ENCODE data around the gene TLR8. TPM values are rescaled to one million over a fixed set of nuclear protein-coding genes. Genes with fewer than 3 reads are reported as not detected.

Gene TLR8
- total RNA-seq = not detected

DNA sequence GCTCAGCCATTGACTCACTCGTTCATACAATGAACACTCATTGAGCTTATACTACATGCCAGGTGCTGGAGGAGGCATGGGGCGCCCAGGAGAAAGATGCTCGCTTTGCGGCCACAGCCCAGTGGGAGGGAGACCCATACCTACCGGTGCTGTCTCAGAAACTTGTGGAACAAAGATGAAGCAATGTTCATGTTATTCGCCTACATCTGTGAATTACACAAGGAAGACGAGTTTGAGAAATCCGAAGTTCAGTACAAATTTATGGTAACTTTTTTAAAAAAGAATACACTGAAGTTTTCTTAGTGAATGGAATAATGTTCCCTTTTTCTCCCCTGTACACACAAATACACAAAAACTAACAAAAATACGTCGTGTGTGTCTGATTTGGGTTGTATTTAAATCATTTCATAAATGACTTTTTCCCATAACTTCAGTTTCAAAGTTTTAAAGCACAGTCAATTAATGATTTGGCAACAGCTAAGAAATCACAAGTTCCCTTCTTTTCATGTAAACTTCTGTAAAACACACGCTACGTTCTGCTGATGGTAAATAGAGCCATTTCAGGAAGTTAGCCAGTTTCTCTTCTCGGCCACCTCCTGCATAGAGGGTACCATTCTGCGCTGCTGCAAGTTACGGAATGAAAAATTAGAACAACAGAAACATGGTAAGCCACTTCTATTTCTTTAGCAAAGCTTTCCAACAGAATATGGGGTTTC lies at the start of gene TLR8:
Gene TLR8 (plus strand): TSS at position 575 of the 716 bp plus-strand sequence. CDS start 87 bp downstream, at position 662.
- H3K27me3 Mint-ChIP-seq = no peaks in the 10 kb centered on the region
- intact Hi-C loops (cut with micrococcal nuclease) = no loop called here
- no peaks in the 10 kb centered on the region for H3K36me3 Mint-ChIP-seq
- DNase-seq = no peak
- CTCF ChIA-PET = no interaction called here
- peaks cover 8% of the 10 kb centered on the region for H3K4me1 Mint-ChIP-seq (ENCODE audit: low read depth)
- no peak within 1 kb of the TSS for H3K4me3 Mint-ChIP-seq
- no peaks in the 10 kb centered on the region for H3K9me3 Mint-ChIP-seq
- H3K27ac Mint-ChIP-seq = no peak within 1 kb of the TSS
- POLR2A ChIA-PET = no interaction called here

DNA sequence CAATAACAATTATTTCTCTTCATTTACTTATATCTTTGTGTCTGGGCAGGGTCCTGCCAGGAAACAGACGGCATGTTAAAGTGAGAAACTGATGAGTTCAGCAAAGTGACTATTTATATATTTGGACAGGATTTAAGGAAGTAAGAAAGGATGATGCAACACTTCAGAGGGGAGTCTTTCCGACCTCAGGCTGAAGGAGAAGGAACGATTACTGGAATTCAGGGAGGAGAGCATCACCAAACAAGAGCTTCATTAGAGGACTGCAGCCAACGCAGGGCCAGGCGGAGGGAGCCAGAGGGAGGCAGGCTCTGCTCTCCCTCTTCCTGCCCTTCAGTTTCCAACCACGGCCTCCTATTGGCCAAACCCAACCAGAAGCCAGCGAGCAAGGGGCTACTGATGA lies 41.1 kb upstream of the TLR8 start:
- CTCF ChIA-PET = no interaction called here
- Mint-ChIP-seq H3K27ac (no peak overlapping the region), H3K9me3 (no peaks in the 10 kb centered on the region), H3K27me3 (peaks cover 2% of the 10 kb centered on the region), H3K4me1 (ENCODE audit: low read depth) (peaks cover 3% of the 10 kb centered on the region), H3K36me3 (no peaks in the 10 kb centered on the region), H3K4me3 (no peak overlapping the region)
- intact Hi-C loops (cut with micrococcal nuclease) = no loop called here
- DNase-seq = no peak
- POLR2A ChIA-PET = no interaction called here

DNA sequence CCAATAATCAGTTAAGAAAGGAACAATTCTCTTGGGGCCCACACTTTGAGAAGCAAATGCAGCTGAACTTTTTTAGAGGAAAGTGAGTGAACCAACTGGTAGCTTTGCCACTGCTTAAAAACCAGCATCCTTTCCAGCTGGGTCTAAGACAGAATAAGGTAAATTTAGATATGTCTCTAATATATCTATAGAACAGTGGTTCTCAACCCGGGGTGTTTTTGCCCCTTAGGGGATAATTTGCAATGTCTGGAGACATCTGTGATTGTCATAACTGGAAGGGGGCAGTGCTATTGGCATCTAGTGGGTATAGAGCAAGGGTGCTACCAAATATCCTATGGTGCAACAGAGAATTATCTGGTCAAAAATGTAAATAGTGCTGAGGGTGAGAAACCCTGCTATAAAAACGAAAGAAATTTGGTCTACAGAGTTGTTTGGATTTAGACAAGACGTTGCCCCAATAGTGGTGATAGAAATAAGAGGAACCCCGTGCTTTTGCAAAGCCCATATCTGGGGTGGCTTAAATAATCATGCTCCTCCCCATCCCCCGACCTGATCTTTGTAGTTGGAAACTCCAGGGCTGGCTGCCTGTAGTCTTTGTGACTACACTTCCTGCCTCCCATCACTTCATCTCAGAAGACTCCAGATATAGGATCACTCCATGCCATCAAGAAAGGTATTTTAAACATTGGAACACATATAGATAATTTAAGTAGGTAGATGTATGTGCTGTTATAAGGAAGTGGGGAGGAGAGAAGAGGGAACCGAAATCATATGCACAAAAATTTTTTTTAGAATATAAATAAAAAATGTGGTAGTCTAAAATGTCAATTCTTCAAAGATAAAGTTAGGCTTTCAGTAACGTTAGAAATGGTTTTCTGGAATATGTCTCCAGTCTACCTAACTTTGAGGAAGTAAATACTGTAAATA lies 39.7 kb upstream of the TLR8 start, which contains the start of gene TLR7:
Gene TLR7 (plus strand): TSS at position 622 of the 927 bp plus-strand sequence. CDS start 507 bp downstream, outside the sequence.
- H3K4me1 Mint-ChIP-seq (ENCODE audit: low read depth) = peaks cover 3% of the 10 kb centered on the region
- intact Hi-C loops (cut with micrococcal nuclease) = no loop called here

DNA sequence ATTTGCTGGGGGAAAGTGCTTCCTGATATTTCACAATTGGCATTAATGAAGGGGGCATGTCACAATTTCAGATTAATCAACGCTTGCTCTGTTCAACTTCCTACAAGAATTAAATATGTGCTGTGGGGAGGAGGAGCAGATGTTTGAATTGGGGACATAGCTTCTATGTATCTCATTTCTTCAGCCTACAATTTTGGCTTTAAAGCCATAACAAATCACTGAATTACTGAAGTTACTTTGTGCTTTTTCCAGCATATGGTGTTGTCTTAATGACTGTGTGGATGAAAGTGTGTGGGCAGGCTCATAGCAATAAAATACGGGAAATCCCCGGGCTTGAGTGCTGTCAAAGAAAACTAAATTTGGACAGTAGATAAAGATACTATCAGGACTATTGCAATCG lies 38.7 kb upstream of the TLR8 start:
- H3K27ac Mint-ChIP-seq = no peak overlapping the region
- POLR2A ChIA-PET = no interaction called here
- DNase-seq = no peak
- H3K4me3 Mint-ChIP-seq = no peak overlapping the region
- peaks cover 2% of the 10 kb centered on the region for H3K27me3 Mint-ChIP-seq
- intact Hi-C loops (cut with micrococcal nuclease) = no loop called here
- CTCF ChIA-PET = no interaction called here
- H3K36me3 Mint-ChIP-seq = no peaks in the 10 kb centered on the region
- H3K9me3 Mint-ChIP-seq = no peaks in the 10 kb centered on the region
- H3K4me1 Mint-ChIP-seq (ENCODE audit: low read depth) = peaks cover 3% of the 10 kb centered on the region

More for the DNA sequence above, 39.7 kb upstream of the TLR8 start, which contains the start of gene TLR7:
- Mint-ChIP-seq H3K9me3 (no peaks in the 10 kb centered on the region), H3K27me3 (peaks cover 2% of the 10 kb centered on the region), H3K36me3 (no peaks in the 10 kb centered on the region), H3K4me3 (no peak within 1 kb of the TSS), H3K27ac (no peak within 1 kb of the TSS)
- POLR2A ChIA-PET = no interaction called here
- DNase-seq = no peak
- CTCF ChIA-PET = no interaction called here

DNA sequence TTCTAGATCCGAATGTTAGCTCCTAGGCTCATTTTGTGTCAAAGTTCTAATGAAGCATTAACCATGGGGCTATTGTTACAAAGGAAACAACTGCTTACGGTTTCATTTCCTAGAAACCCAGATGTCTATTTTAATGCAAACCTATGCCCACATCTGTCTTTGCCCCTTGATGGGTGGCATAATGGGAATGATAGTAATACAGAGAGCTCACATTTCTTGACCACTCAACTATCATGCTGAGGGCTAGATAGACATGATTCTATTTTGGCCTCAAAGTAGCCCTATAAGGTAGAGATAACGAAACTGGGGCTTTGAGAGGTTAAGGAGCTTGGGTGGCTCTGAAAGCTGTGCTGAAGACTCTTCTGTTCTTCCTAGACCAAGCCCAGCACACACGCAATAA lies 37.7 kb upstream of the TLR8 start:
- no peak overlapping the region for H3K27ac Mint-ChIP-seq
- no peaks in the 10 kb centered on the region for H3K27me3 Mint-ChIP-seq
- no peaks in the 10 kb centered on the region for H3K9me3 Mint-ChIP-seq
- ChIA-PET CTCF (no interaction called here), POLR2A (no interaction called here)
- H3K4me1 Mint-ChIP-seq (ENCODE audit: low read depth) = peaks cover 3% of the 10 kb centered on the region
- no peak overlapping the region for H3K4me3 Mint-ChIP-seq
- no peaks in the 10 kb centered on the region for H3K36me3 Mint-ChIP-seq
- DNase-seq = no peak
- intact Hi-C loops (cut with micrococcal nuclease) = no loop called here

DNA sequence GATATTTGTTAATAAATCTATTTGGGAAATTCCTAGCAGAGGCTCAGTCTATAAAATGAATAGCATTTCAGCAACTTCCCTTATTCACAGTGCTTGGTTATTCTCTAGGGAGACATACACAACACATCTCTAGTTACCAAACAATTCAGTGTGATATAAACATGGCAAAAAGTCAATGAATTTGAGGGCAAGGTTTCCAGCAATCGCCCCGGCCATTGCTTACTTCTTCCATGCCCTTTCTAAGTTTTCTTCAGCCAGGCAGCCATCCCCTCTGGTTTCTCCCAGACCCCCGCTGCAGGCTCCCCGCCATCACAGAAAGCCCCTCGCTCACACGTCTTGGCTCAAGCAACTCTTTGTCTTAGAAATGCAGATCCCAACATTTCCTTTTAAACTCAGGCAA lies 35.2 kb upstream of the TLR8 start:
- CTCF ChIA-PET = no interaction called here
- intact Hi-C loops (cut with micrococcal nuclease) = no loop called here

DNA sequence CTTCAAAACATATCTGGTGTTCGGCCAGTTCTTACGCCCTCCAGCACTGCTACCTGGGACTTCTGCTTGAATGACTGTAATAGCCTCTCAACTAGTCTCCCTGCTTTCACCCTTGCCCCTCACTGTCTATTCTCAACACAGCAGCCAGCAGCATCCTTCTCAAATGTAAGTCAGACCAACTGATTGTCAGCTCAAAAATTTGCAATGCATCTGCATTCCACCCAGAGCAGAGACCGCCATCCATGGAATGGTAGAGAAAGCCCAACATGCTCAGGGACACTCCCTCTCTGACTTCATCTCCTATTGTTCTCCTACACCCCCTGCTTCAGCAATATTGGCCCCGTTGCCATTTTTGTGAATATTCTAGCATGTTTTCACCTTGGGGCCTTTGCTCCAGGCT lies 33.7 kb upstream of the TLR8 start:
- no peaks in the 10 kb centered on the region for H3K27me3 Mint-ChIP-seq
- no peaks in the 10 kb centered on the region for H3K36me3 Mint-ChIP-seq
- CTCF ChIA-PET = no interaction called here
- no peak for DNase-seq
- intact Hi-C loops (cut with micrococcal nuclease) = no loop called here
- no peak overlapping the region for H3K4me3 Mint-ChIP-seq
- POLR2A ChIA-PET = no interaction called here
- no peak overlapping the region for H3K27ac Mint-ChIP-seq
- H3K9me3 Mint-ChIP-seq = no peaks in the 10 kb centered on the region
- peaks cover 3% of the 10 kb centered on the region for H3K4me1 Mint-ChIP-seq (ENCODE audit: low read depth)

More for the DNA sequence above, 35.2 kb upstream of the TLR8 start:
- DNase-seq = no peak
- H3K36me3 Mint-ChIP-seq = no peaks in the 10 kb centered on the region
- H3K27me3 Mint-ChIP-seq = no peaks in the 10 kb centered on the region
- H3K9me3 Mint-ChIP-seq = no peaks in the 10 kb centered on the region
- H3K4me1 Mint-ChIP-seq (ENCODE audit: low read depth) = peaks cover 3% of the 10 kb centered on the region
- POLR2A ChIA-PET = no interaction called here
- H3K4me3 Mint-ChIP-seq = no peak overlapping the region
- H3K27ac Mint-ChIP-seq = no peak overlapping the region

DNA sequence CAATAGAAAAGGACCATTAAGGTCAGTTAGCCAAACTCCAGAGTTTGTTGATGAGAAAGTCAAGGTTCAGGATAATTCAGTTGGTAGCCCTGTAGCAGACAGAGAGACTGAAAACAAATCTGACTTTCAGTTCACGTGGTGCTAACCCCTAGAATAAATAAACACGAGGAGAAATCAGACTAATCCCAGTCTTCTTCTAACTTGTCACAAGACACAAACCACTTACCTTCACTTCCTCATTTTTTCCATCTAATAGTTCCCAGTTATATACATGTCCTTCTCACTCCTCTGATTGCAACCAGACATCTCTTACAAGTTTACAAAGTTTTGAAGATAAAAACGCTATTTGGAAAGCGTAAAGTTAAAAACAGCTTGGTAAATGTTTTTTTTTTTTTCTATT lies 31.8 kb upstream of the TLR8 start:
- ChIA-PET CTCF (no interaction called here), POLR2A (no interaction called here)
- no peak overlapping the region for H3K4me3 Mint-ChIP-seq
- no peak for DNase-seq
- no peak overlapping the region for H3K27ac Mint-ChIP-seq
- no peaks in the 10 kb centered on the region for H3K9me3 Mint-ChIP-seq
- no peaks in the 10 kb centered on the region for H3K4me1 Mint-ChIP-seq (ENCODE audit: low read depth)
- no peaks in the 10 kb centered on the region for H3K36me3 Mint-ChIP-seq
- intact Hi-C loops (cut with micrococcal nuclease) = no loop called here
- H3K27me3 Mint-ChIP-seq = no peaks in the 10 kb centered on the region

DNA sequence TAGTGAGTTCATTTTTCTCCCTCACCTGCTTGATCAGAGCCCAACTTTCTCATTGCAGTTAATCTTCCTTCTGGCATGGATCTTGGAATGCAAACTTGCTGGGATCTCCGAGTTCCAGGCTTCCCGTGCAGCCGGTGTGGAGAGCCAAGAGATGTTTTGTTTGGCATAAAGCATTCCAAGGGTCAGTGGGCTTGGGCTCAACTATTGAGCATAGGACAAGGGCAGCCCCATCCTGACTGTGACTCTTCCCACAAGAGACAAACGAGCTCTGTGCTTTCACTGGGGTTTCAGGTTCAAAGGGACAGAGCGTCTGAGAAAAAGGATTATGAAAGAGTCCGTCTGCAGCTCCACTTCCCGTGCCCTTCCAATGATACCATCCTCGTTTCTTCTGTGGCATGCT lies 29.0 kb upstream of the TLR8 start:
- no peaks in the 10 kb centered on the region for H3K9me3 Mint-ChIP-seq
- H3K27ac Mint-ChIP-seq = no peak overlapping the region
- POLR2A ChIA-PET = no interaction called here
- H3K36me3 Mint-ChIP-seq = no peaks in the 10 kb centered on the region
- CTCF ChIA-PET = no interaction called here
- DNase-seq = no peak
- intact Hi-C loops (cut with micrococcal nuclease) = no loop called here
- no peaks in the 10 kb centered on the region for H3K27me3 Mint-ChIP-seq
- H3K4me1 Mint-ChIP-seq (ENCODE audit: low read depth) = no peaks in the 10 kb centered on the region
- H3K4me3 Mint-ChIP-seq = no peak overlapping the region

DNA sequence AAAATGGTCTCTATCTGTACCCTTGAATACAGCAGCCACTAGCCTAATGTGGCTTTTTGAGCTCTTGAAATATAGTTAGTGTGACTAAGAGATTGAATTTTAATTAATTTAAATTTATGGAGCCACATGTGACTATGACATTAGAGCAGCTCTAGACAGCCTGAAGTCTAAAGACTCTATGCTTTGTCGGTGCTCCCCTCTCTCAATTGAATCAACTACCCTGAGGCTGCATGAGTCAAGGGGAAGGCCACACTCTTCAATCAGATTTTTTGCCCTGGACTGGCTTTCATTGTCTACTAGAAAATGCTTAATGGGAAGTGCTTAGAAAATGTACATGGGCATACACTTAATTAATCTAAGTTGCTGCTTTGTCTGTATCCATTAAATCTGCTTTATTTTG lies 27.9 kb upstream of the TLR8 start:
- no peaks in the 10 kb centered on the region for H3K27me3 Mint-ChIP-seq
- H3K27ac Mint-ChIP-seq = no peak overlapping the region
- POLR2A ChIA-PET = no interaction called here
- CTCF ChIA-PET = no interaction called here
- no peak for DNase-seq
- intact Hi-C loops (cut with micrococcal nuclease) = no loop called here
- H3K36me3 Mint-ChIP-seq = no peaks in the 10 kb centered on the region
- no peaks in the 10 kb centered on the region for H3K9me3 Mint-ChIP-seq
- H3K4me3 Mint-ChIP-seq = no peak overlapping the region
- no peaks in the 10 kb centered on the region for H3K4me1 Mint-ChIP-seq (ENCODE audit: low read depth)

DNA sequence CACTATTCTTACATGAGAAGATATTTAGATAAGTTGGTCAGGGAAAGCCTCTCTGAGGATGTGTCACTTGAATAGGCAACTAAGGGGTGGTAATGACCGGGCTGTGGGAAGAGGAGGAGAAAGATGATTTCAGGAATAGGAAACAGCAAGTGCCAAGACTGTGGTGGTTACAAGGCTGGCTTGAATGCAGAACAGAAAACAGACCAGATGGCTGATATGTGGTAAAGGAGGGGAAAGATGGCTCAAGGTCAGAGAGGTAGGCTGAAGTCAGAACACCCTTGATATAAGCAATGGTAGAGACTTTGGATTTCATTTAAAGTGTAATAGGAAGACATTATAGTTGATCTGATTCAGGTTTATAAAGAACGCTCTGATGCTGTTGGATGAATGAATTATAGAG lies 24.5 kb upstream of the TLR8 start:
- no peak for DNase-seq
- Mint-ChIP-seq H3K27me3 (peaks cover 1% of the 10 kb centered on the region), H3K4me3 (no peak overlapping the region), H3K36me3 (no peaks in the 10 kb centered on the region), H3K9me3 (no peaks in the 10 kb centered on the region), H3K27ac (no peak overlapping the region), H3K4me1 (ENCODE audit: low read depth) (no peaks in the 10 kb centered on the region)
- CTCF ChIA-PET = no interaction called here
- POLR2A ChIA-PET = no interaction called here
- intact Hi-C loops (cut with micrococcal nuclease) = no loop called here

DNA sequence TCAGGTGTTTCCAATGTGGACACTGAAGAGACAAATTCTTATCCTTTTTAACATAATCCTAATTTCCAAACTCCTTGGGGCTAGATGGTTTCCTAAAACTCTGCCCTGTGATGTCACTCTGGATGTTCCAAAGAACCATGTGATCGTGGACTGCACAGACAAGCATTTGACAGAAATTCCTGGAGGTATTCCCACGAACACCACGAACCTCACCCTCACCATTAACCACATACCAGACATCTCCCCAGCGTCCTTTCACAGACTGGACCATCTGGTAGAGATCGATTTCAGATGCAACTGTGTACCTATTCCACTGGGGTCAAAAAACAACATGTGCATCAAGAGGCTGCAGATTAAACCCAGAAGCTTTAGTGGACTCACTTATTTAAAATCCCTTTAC lies 20.9 kb upstream of the TLR8 start:
- CTCF ChIA-PET = no interaction called here
- no peaks in the 10 kb centered on the region for H3K36me3 Mint-ChIP-seq
- POLR2A ChIA-PET = no interaction called here
- H3K4me3 Mint-ChIP-seq = no peak overlapping the region
- no peaks in the 10 kb centered on the region for H3K9me3 Mint-ChIP-seq
- H3K4me1 Mint-ChIP-seq (ENCODE audit: low read depth) = peaks cover under 1% of the 10 kb centered on the region
- no peak for DNase-seq
- no peak overlapping the region for H3K27ac Mint-ChIP-seq
- intact Hi-C loops (cut with micrococcal nuclease) = no loop called here
- H3K27me3 Mint-ChIP-seq = peaks cover 1% of the 10 kb centered on the region

DNA sequence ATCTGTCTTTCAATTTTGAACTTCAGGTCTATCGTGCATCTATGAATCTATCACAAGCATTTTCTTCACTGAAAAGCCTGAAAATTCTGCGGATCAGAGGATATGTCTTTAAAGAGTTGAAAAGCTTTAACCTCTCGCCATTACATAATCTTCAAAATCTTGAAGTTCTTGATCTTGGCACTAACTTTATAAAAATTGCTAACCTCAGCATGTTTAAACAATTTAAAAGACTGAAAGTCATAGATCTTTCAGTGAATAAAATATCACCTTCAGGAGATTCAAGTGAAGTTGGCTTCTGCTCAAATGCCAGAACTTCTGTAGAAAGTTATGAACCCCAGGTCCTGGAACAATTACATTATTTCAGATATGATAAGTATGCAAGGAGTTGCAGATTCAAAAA lies 19.9 kb upstream of the TLR8 start:
- Mint-ChIP-seq H3K4me1 (ENCODE audit: low read depth) (peaks cover 10% of the 10 kb centered on the region), H3K4me3 (no peak overlapping the region), H3K9me3 (no peaks in the 10 kb centered on the region), H3K27ac (no peak overlapping the region), H3K36me3 (no peaks in the 10 kb centered on the region), H3K27me3 (peaks cover 1% of the 10 kb centered on the region)
- CTCF ChIA-PET = no interaction called here
- POLR2A ChIA-PET = no interaction called here
- intact Hi-C loops (cut with micrococcal nuclease) = no loop called here
- DNase-seq = no peak

Measured in activated CD4-positive, alpha-beta memory T cell treated with anti-CD3 and anti-CD28 coated beads for 36 hours (primary cell).